ENCODE data around the gene U2SURP. TPM values are rescaled to one million over a fixed set of nuclear protein-coding genes. Genes with fewer than 3 reads are reported as not detected.

Gene U2SURP
- total RNA-seq, 1 donor = 85.0 TPM

DNA sequence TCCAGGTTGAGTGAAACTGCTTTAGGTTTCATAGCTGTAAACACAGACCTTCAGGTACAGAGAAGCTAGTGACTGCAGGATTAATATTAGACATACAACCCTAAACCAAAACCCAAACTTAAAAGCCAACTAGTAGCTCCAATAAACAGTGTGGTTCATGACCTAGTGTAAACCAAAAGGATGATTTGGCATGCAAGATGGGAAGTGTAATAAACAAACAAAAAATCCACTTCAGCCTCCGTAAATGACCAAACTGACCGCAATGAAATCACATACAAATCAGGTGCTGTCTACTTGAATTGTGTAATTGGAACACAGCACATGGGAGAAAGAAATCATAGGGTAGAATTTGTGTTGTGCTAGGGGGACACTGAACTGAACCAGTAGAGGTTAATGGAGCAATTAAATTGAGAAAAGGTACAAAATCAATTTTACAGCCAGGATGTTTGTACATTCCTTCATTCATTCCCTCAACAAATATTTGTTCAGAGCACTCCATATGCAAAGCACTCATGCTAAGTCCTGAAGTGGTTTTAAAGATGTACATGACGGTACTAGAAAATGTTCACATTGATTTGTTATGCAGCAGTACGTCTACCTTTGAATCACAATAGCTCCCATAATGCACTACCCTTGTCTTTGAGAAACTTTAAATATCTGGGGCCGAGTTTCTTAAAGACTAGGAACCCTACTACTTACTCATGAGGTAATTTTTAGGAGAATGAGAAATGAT lies 96.8 kb downstream of the U2SURP start:
- no peak for DNase-seq (ENCODE audit: insufficient read length, low spot score, missing footprints)
- no peak overlapping the region for H3K4me3 ChIP-seq (ENCODE audit: insufficient read depth, low read length)
- no peak for TF ChIP-seq CTCF (IDR thresholded peaks at IDR 0.05; ENCODE audit: extremely low read depth, low read depth, low read length)

GRCh38 chr3:143099210-143099609 lies 97.8 kb downstream of the U2SURP start:
- Histone ChIP-seq H4K20me1 (ENCODE audit: insufficient read depth, low read length) (no peaks in the 10 kb centered on the region), H3K4me3 (ENCODE audit: insufficient read depth, low read length) (no peak overlapping the region), H2AFZ (ENCODE audit: low read length) (no peak overlapping the region), H3K27ac (ENCODE audit: low read depth, low read length) (no peak overlapping the region), H3K36me3 (ENCODE audit: insufficient read depth, low read length) (no peaks in the 10 kb centered on the region), H3K27me3 (ENCODE audit: insufficient read depth, low read length) (peaks cover 24% of the 10 kb centered on the region), H3K79me2 (ENCODE audit: insufficient read depth, low read length) (no peaks in the 10 kb centered on the region), H3K4me2 (ENCODE audit: insufficient read depth, low read length) (no peak overlapping the region), H3K9me3 (ENCODE audit: low read depth, low read length) (no peaks in the 10 kb centered on the region), H3K4me1 (ENCODE audit: insufficient read depth, low read length) (no peaks in the 10 kb centered on the region)
- no peak for TF ChIP-seq CTCF (IDR thresholded peaks at IDR 0.05; ENCODE audit: extremely low read depth, low read depth, low read length)
- DNase-seq (ENCODE audit: insufficient read length, low spot score, missing footprints) = no peak

More for the DNA sequence above, 96.8 kb downstream of the U2SURP start:
- Histone ChIP-seq H3K36me3 (ENCODE audit: insufficient read depth, low read length) (no peaks in the 10 kb centered on the region), H3K4me2 (ENCODE audit: insufficient read depth, low read length) (no peak overlapping the region), H3K27me3 (ENCODE audit: insufficient read depth, low read length) (peaks cover 24% of the 10 kb centered on the region), H3K79me2 (ENCODE audit: insufficient read depth, low read length) (no peaks in the 10 kb centered on the region), H3K27ac (ENCODE audit: low read depth, low read length) (no peak overlapping the region), H3K4me1 (ENCODE audit: insufficient read depth, low read length) (no peaks in the 10 kb centered on the region), H2AFZ (ENCODE audit: low read length) (no peak overlapping the region), H4K20me1 (ENCODE audit: insufficient read depth, low read length) (no peaks in the 10 kb centered on the region), H3K9me3 (ENCODE audit: low read depth, low read length) (no peaks in the 10 kb centered on the region)

DNA sequence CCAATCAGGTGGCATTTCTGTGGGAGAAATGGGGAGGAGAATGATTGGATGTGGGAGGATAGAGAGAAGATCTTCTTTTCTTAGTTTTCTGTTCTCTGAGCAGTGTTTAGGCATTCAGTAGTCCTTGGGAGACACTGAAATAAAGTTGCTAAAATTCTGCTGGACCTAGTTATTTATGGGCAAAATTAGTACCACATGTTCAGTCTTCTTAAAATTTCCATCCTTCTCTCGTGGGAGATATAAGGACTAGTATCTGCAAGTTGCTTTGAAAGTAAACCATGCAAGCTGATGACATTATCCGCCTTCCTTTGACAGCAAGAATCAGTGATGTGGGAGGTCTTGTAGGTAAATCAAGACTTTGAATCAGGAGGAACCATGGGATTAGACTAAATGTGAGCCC lies 98.3 kb downstream of the U2SURP start:
- H3K4me2 ChIP-seq (ENCODE audit: insufficient read depth, low read length) = no peak overlapping the region
- H3K27ac ChIP-seq (ENCODE audit: low read depth, low read length) = no peak overlapping the region
- no peak overlapping the region for H2AFZ ChIP-seq (ENCODE audit: low read length)
- H3K9me3 ChIP-seq (ENCODE audit: low read depth, low read length) = no peaks in the 10 kb centered on the region
- no peaks in the 10 kb centered on the region for H3K79me2 ChIP-seq (ENCODE audit: insufficient read depth, low read length)
- no peak for DNase-seq (ENCODE audit: insufficient read length, low spot score, missing footprints)
- H3K4me3 ChIP-seq (ENCODE audit: insufficient read depth, low read length) = no peak overlapping the region
- H3K27me3 ChIP-seq (ENCODE audit: insufficient read depth, low read length) = peaks cover 24% of the 10 kb centered on the region
- no peak for TF ChIP-seq CTCF (IDR thresholded peaks at IDR 0.05; ENCODE audit: extremely low read depth, low read depth, low read length)
- no peaks in the 10 kb centered on the region for H4K20me1 ChIP-seq (ENCODE audit: insufficient read depth, low read length)
- no peaks in the 10 kb centered on the region for H3K4me1 ChIP-seq (ENCODE audit: insufficient read depth, low read length)
- H3K36me3 ChIP-seq (ENCODE audit: insufficient read depth, low read length) = no peaks in the 10 kb centered on the region

DNA sequence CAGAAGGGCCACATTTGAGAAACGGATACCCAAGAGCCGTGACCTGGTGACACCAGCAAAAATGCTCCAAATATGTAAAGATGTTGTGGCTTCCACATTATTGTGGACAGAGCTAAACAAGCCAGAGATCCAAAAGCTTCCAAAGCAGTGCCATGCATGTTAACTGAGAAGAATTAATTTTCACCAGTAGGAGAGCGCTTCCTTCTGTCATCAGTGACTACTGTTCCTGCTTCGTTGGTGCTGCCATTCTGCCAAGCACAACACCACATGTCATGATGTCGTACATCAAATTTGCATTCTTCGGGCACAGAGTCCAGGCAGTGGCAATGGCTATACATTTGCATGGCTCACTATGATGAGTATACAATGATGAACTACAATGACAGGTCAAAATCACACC lies 99.1 kb downstream of the U2SURP start:
- Histone ChIP-seq H3K4me3 (ENCODE audit: insufficient read depth, low read length) (no peak overlapping the region), H4K20me1 (ENCODE audit: insufficient read depth, low read length) (no peaks in the 10 kb centered on the region), H3K9me3 (ENCODE audit: low read depth, low read length) (no peaks in the 10 kb centered on the region), H3K79me2 (ENCODE audit: insufficient read depth, low read length) (no peaks in the 10 kb centered on the region), H3K4me1 (ENCODE audit: insufficient read depth, low read length) (no peaks in the 10 kb centered on the region), H2AFZ (ENCODE audit: low read length) (no peak overlapping the region), H3K27ac (ENCODE audit: low read depth, low read length) (no peak overlapping the region), H3K36me3 (ENCODE audit: insufficient read depth, low read length) (no peaks in the 10 kb centered on the region), H3K4me2 (ENCODE audit: insufficient read depth, low read length) (no peak overlapping the region), H3K27me3 (ENCODE audit: insufficient read depth, low read length) (peaks cover 24% of the 10 kb centered on the region)
- DNase-seq (ENCODE audit: insufficient read length, low spot score, missing footprints) = no peak
- no peak for TF ChIP-seq CTCF (IDR thresholded peaks at IDR 0.05; ENCODE audit: extremely low read depth, low read depth, low read length)
